Vagina (tissue), 2 donors: Measurements from ENCODE around the gene NXPH1. TPM values are rescaled to one million over a fixed set of nuclear protein-coding genes. Genes with fewer than 3 reads are reported as not detected.

Source experiments
- DNase-seq, 2 donors: peaks; one replicate each; pipeline ENCODE4 v3.0.0-alpha.2; 2017; ENCODE audit errors: extremely low spot score in 2 of 2
- H3K27ac ChIP-seq: fragments of 200-600 bp; sonication (generic); one replicate; pipeline ENCODE4 v1.5.1; 2019
- H3K27me3 ChIP-seq: fragments of 200-600 bp; sonication (generic); one replicate; pipeline ENCODE4 v1.5.1; 2019
- H3K36me3 ChIP-seq, 2 donors: fragments of 200-600 bp; sonication (generic); one replicate each; pipeline ENCODE4 v1.5.1; 2017 to 2019
- H3K4me1 ChIP-seq: fragments of 200-600 bp; sonication (generic); one replicate; pipeline ENCODE4 v1.5.1; 2019
- H3K4me3 ChIP-seq, 2 donors: fragments of 200-600 bp; sonication (generic); 1 replicate in 1 of 2; 2 replicates in 1 of 2; pipeline ENCODE4 v1.5.1; 2016 to 2019
- H3K9me3 ChIP-seq: fragments of 200-600 bp; sonication (generic); one replicate; pipeline ENCODE4 v1.5.1; 2019
- POLR2A ChIP-seq, 2 donors: fragments of 450-650 bp; IDR thresholded peaks; one replicate each; pipeline ENCODE4 v1.6.1; 2017; ENCODE audit warnings: antibody characterized with exemption in 2 of 2, mild to moderate bottlenecking in 2 of 2, moderate library complexity in 2 of 2
- POLR2AphosphoS5 ChIP-seq, 2 donors: sonication (generic); formaldehyde crosslinking; IDR thresholded peaks; one replicate each; pipeline ENCODE4 v1.9.0; 2017; ENCODE audit warnings: antibody characterized with exemption in 2 of 2, mild to moderate bottlenecking in 2 of 2, low read depth in 1 of 2; ENCODE audit not compliant: insufficient read depth in 1 of 2
- intact Hi-C: fragments of 100-400 bp; cut with DNase I; formaldehyde crosslinking; loops from one replicate; pipeline ENCODE4 v1.15.1; 2023
- total RNA-seq: library from RNA; depleted of rRNA; stranded (reverse); fragments of >200 nt; gene quantifications from one replicate; pipeline ENCODE4 v1.2.3, GENCODE V29; 2016
- TF ChIP-seq, protein P1 (sequence below), 3 experiments: fragments of 450-650 bp in 2 of 3; fragments of 200-600 bp in 1 of 3; sonication (generic) in 1 of 3; IDR thresholded peaks; one replicate each; pipeline ENCODE4 v1.5.1; 2017 to 2019; ENCODE audit warnings: antibody characterized with exemption in 3 of 3, mild to moderate bottlenecking in 2 of 3, moderate library complexity in 2 of 3

The NXPH1 gene
- total RNA-seq, 1 donor from 2014 or later: 0.25 TPM

DNA sequence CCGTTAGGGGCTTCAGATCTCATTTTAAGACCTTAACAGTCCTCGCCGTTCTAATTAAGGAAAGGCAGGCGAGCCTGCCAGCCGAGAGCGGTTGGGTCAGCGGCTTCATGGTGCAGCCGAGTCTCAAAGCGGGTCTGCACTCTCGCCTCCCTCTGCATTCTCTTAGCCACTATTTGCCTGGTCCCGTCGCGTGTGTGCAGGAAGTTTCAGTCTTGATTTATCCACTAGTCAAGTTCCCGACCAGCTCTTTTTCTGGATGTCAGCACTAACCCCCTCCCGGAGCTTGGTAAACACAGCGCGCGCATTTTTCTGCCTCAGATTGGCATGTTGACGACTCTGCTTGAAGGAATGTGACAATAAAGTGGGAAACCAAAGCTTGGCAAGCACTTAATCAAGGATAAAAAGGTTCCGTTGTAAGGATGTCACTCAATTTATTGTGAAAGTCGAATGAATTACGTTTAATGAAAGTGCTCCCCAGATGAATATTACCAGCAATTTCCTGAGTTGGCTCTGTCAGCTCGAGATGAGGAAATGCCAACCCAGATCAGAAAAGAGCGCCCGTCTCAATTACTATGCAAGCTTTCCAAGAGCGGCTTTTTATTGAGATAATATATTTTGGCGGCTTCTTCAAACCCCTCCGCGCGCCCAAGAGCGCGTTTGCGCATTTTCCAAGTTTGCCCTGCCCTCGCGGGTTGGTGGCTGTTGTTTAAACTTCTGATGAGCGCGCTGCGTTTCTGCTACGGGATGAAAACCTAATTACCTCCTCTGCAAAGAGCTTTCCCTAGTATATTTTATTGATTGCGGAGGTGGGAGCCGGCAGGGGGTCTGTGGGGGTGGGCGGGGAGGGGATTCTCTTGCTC lies 7.9 kb downstream of the NXPH1 start:
- Histone ChIP-seq H3K4me3 (no peak overlapping the region), H3K36me3 (no peaks in the 10 kb centered on the region), H3K27ac (no peak overlapping the region), H3K4me1 (no peaks in the 10 kb centered on the region), H3K27me3 (peaks cover 11% of the 10 kb centered on the region), H3K9me3 (no peaks in the 10 kb centered on the region)
- no peak for TF ChIP-seq POLR2AphosphoS5 (IDR thresholded peaks at IDR 0.05; ENCODE audit: insufficient read depth in 1 of 2, low read depth in 1 of 2)
- intact Hi-C loops: no loop called here
- no peak for DNase-seq

DNA sequence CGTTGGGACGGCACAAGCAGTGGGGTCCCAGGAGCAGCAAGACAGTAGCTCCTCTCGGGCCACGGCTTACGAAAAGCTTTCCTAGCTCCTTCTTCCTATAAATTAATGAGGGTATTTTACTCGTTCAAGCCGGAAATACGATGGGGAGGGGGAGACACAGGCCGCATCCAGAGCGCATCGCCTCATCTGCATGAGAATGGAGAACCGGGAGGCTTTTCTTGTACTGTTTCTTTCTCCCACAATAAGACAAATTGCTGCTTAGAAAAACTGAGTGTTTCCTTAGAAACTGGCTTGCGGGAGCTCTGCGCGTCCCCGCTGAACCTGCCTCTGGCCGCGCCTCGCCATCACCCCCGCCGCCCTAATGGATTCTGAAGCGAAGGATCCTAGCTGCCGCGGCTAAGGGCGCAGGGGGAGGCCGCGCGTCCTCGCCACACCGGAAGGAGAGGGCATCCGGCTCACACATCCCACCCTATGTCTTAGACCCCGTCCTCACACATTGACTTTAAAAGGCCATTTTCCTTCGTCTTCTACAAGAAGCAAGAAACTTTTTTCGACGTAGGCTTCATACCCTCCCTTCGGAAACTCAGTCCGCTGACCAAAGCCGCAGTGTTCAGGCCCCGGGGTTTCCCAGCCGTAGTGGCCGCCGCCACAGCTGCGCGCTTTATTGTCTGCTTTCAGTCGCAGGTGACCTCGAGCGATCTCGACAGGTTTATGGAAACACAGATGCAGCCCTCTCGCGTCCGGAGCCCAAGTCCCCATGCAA lies 8.8 kb downstream of the NXPH1 start:
- no peak overlapping the region for H3K27ac ChIP-seq

GRCh38 chr7:8442814-8443304 lies 9.4 kb downstream of the NXPH1 start:
- H3K4me3 ChIP-seq: no peak overlapping the region
- H3K36me3 ChIP-seq: no peaks in the 10 kb centered on the region
- no peaks in the 10 kb centered on the region for H3K9me3 ChIP-seq
- TF ChIP-seq POLR2AphosphoS5 (IDR thresholded peaks at IDR 0.05; ENCODE audit: insufficient read depth in 1 of 2, low read depth in 1 of 2) (no peak), POLR2A (IDR thresholded peaks at IDR 0.05) (no peak)
- TF ChIP-seq, protein P1, sequence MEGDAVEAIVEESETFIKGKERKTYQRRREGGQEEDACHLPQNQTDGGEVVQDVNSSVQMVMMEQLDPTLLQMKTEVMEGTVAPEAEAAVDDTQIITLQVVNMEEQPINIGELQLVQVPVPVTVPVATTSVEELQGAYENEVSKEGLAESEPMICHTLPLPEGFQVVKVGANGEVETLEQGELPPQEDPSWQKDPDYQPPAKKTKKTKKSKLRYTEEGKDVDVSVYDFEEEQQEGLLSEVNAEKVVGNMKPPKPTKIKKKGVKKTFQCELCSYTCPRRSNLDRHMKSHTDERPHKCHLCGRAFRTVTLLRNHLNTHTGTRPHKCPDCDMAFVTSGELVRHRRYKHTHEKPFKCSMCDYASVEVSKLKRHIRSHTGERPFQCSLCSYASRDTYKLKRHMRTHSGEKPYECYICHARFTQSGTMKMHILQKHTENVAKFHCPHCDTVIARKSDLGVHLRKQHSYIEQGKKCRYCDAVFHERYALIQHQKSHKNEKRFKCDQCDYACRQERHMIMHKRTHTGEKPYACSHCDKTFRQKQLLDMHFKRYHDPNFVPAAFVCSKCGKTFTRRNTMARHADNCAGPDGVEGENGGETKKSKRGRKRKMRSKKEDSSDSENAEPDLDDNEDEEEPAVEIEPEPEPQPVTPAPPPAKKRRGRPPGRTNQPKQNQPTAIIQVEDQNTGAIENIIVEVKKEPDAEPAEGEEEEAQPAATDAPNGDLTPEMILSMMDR (IDR thresholded peaks at IDR 0.05): no peak
- no peak for DNase-seq
- intact Hi-C loops: no loop called here
- no peaks in the 10 kb centered on the region for H3K4me1 ChIP-seq
- H3K27ac ChIP-seq: no peak overlapping the region
- H3K27me3 ChIP-seq: peaks cover 11% of the 10 kb centered on the region

More for the DNA sequence above, 8.8 kb downstream of the NXPH1 start:
- no peaks in the 10 kb centered on the region for H3K36me3 ChIP-seq
- no peak overlapping the region for H3K4me3 ChIP-seq
- no peaks in the 10 kb centered on the region for H3K9me3 ChIP-seq
- H3K4me1 ChIP-seq: no peaks in the 10 kb centered on the region
- no peak for DNase-seq
- intact Hi-C loops: no loop called here
- H3K27me3 ChIP-seq: peaks cover 11% of the 10 kb centered on the region
- TF ChIP-seq, protein P1 (IDR thresholded peaks at IDR 0.05): no peak
- no peak for TF ChIP-seq POLR2A (IDR thresholded peaks at IDR 0.05)
- no peak for TF ChIP-seq POLR2AphosphoS5 (IDR thresholded peaks at IDR 0.05; ENCODE audit: insufficient read depth in 1 of 2, low read depth in 1 of 2)

GRCh38 chr7:8443576-8444467 lies 10.4 kb downstream of the NXPH1 start:
- Histone ChIP-seq H3K27ac (no peak overlapping the region), H3K4me3 (no peak overlapping the region), H3K27me3 (peaks cover 11% of the 10 kb centered on the region), H3K36me3 (no peaks in the 10 kb centered on the region), H3K9me3 (no peaks in the 10 kb centered on the region), H3K4me1 (no peaks in the 10 kb centered on the region)
- TF ChIP-seq POLR2AphosphoS5 (IDR thresholded peaks at IDR 0.05; ENCODE audit: insufficient read depth in 1 of 2, low read depth in 1 of 2) (no peak), POLR2A (IDR thresholded peaks at IDR 0.05) (no peak)
- TF ChIP-seq, protein P1 (IDR thresholded peaks at IDR 0.05): no peak
- intact Hi-C loops: no loop called here
- no peak for DNase-seq

- no peaks in the 10 kb centered on the region for H3K36me3 ChIP-seq
These were observed 11.0 kb downstream of the NXPH1 start for GRCh38 chr7:8444468-8444769.

More at GRCh38 chr7:8444468-8444769, 11.0 kb downstream of the NXPH1 start:
- no peak overlapping the region for H3K27ac ChIP-seq
- no peak for DNase-seq
- H3K27me3 ChIP-seq: peaks cover 11% of the 10 kb centered on the region
- no peaks in the 10 kb centered on the region for H3K4me1 ChIP-seq
- H3K4me3 ChIP-seq: no peak overlapping the region
- no peaks in the 10 kb centered on the region for H3K9me3 ChIP-seq
- TF ChIP-seq, protein P1 (IDR thresholded peaks at IDR 0.05): no peak
- no peak for TF ChIP-seq POLR2AphosphoS5 (IDR thresholded peaks at IDR 0.05; ENCODE audit: insufficient read depth in 1 of 2, low read depth in 1 of 2)
- TF ChIP-seq POLR2A (IDR thresholded peaks at IDR 0.05): no peak
- intact Hi-C loops: no loop called here
